ENCODE results near the gene DCTN5. TPM values are rescaled to one million over a fixed set of nuclear protein-coding genes. Genes with fewer than 3 reads are reported as not detected.
"Not testable (repeated sequence)": the region's sequence is repeated elsewhere in the genome, so short reads cannot be mapped to it uniquely, and the experiment has no call there.

DCTN5 gene
- total and polyA plus RNA-seq, 2 of the 13 experiments (the other 11 are each of a cell fraction or from before 2014, with no cell fraction given) = 105 to 207 TPM

DNA sequence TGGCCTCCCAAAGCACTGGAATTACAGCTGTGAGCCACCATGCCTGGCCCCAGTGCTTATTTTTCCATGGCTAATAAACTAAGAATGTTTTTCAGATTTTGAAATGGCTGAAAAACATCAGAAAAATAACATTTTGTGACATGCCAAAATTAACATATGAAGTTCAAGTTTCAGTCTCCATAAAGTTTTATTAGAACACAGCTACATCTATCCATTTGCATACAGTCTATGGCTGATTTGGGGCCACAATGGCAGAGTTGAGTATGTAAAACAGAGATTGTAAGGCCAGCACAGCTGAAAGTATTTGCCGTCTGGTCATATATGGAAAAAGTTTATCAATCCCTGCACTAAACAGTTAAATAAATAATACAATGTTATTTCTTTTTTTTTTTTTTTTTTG, 31.3 kb upstream of the DCTN5 start (continued):
- TF ChIP-seq, protein P1, sequence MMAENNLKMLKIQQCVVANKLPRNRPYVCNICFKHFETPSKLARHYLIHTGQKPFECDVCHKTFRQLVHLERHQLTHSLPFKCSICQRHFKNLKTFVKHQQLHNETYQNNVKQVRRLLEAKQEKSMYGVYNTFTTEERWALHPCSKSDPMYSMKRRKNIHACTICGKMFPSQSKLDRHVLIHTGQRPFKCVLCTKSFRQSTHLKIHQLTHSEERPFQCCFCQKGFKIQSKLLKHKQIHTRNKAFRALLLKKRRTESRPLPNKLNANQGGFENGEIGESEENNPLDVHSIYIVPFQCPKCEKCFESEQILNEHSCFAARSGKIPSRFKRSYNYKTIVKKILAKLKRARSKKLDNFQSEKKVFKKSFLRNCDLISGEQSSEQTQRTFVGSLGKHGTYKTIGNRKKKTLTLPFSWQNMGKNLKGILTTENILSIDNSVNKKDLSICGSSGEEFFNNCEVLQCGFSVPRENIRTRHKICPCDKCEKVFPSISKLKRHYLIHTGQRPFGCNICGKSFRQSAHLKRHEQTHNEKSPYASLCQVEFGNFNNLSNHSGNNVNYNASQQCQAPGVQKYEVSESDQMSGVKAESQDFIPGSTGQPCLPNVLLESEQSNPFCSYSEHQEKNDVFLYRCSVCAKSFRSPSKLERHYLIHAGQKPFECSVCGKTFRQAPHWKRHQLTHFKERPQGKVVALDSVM (CRISPR knock-in tag; IDR thresholded peaks at IDR 0.05) = 0 out of 2 replicates have a peak, but pooled peaks have one; percentile 1

DNA sequence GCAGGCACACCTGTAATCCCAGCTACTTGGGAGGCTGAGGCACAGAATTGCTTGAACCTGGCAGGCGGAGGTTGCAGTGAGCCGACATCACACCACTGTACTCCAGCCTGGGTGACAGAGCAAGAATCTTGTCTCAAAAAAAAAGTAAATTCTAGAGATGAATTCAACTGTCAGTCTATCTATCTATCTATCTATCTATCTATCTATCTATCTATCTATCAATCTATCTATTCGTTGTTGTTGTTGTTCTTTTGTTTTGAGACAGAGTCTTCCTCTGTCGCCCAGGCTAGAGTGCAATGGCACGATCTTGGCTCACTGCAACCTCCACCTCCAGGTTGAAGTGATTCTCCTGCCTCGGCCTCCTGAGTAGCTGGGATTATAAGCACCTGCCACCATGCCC, 30.4 kb upstream of the DCTN5 start:
- CTCF ChIA-PET (ENCODE audit: low intra/inter-chr PET ratio, low total read pairs); H3K79me2 ChIP-seq (ENCODE audit: insufficient read depth, low read length); H3K4me2 ChIP-seq (ENCODE audit: low read depth, low read length); H3K4me3 ChIP-seq (replicated peaks in 1 of 3; ENCODE audit: insufficient read depth in 1 of 3, low read depth in 2 of 3, low read length in 3 of 3); H4K20me1 ChIP-seq (ENCODE audit: insufficient read depth, low read length); intact Hi-C loops (cut with micrococcal nuclease; ENCODE audit: unreplicated experiment); H2AFZ ChIP-seq (ENCODE audit: low read length); in situ Hi-C loops (cut with HindIII; ENCODE audit: extremely low pct_ligation_motif_present, low pct_unique_long_range_greater_than_20kb); H3K27me3 ChIP-seq (ENCODE audit: control insufficient read depth in 1 of 2, insufficient read depth in 2 of 2, low read length in 2 of 2); ATAC-seq; H3K9ac ChIP-seq (ENCODE audit: insufficient read depth, low read depth, low read length); BruUV-seq (replicated peaks); FAIRE-seq; H3K9me3 ChIP-seq (ENCODE audit: low read length); POLR2A ChIA-PET; H3K27ac ChIP-seq (ENCODE audit: extremely low read length, insufficient read depth, low read length); DNase-seq (ENCODE audit: low spot score); H3K4me1 ChIP-seq (ENCODE audit: insufficient read depth, low read length): not testable (repeated sequence)
- H3K36me3 ChIP-seq (replicated peaks in 1 of 2; ENCODE audit: control insufficient read depth in 1 of 2, insufficient read depth in 2 of 2, low read length in 2 of 2) = peaks cover 15 to 54% of the 10 kb centered on the region in 2 experiments
- WGBS (ENCODE audit: low lambda C conversion rate) = 97% methylated on average over 6 of the region's 6 CpGs

DNA sequence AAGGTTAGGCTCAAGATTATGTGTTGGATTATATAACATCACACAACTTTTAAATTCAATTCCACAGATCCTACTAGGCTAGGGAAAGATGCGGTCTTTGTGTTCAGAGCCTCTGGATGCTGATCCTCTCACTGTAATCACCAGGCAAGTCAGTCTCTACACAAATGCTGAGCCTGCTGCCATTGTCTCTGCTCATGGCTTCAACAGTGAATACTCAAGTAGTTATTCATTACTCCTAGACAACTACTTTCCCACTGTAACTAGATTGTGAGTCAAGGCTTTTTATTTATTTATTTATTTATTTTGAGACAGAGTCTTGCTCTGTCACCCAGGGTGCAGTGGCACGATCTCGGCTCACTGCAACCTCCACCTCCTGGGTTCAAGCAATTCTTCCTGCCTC, 29.3 kb upstream of the DCTN5 start:
- Histone ChIP-seq H2AFZ (ENCODE audit: low read length) (no peak overlapping the region), H3K9me3 (ENCODE audit: low read length) (no peaks in the 10 kb centered on the region), H3K4me2 (ENCODE audit: low read depth, low read length) (no peak overlapping the region), H3K27ac (ENCODE audit: extremely low read length, insufficient read depth, low read length) (no peak overlapping the region), H3K4me1 (ENCODE audit: insufficient read depth, low read length) (no peaks in the 10 kb centered on the region), H3K9ac (ENCODE audit: insufficient read depth, low read depth, low read length) (no peak overlapping the region), H4K20me1 (ENCODE audit: insufficient read depth, low read length) (no peaks in the 10 kb centered on the region), H3K4me3 (replicated peaks in 1 of 3; ENCODE audit: insufficient read depth in 1 of 3, low read depth in 2 of 3, low read length in 3 of 3) (no peak overlapping the region), H3K79me2 (ENCODE audit: insufficient read depth, low read length) (no peaks in the 10 kb centered on the region), H3K36me3 (replicated peaks in 1 of 2; ENCODE audit: control insufficient read depth in 1 of 2, insufficient read depth in 2 of 2, low read length in 2 of 2) (peaks cover 15 to 58% of the 10 kb centered on the region in 2 experiments), H3K27me3 (ENCODE audit: control insufficient read depth in 1 of 2, insufficient read depth in 2 of 2, low read length in 2 of 2) (no peaks in the 10 kb centered on the region)
- ChIA-PET CTCF (ENCODE audit: low intra/inter-chr PET ratio, low total read pairs) (no interaction called here), POLR2A (no interaction called here)
- no TSS peak for BruUV-seq (replicated peaks)
- DNase-seq (ENCODE audit: low spot score) = no peak
- FAIRE-seq = no peak
- in situ Hi-C loops (cut with HindIII; ENCODE audit: extremely low pct_ligation_motif_present, low pct_unique_long_range_greater_than_20kb) = no loop called here
- 98% methylated on average over 3 of the region's 3 CpGs for WGBS (ENCODE audit: low lambda C conversion rate)
- no peak for ATAC-seq
- intact Hi-C loops (cut with micrococcal nuclease; ENCODE audit: unreplicated experiment) = no loop called here
- TF ChIP-seq ZNF33B (CRISPR knock-in tag; IDR thresholded peaks at IDR 0.05) = no peak
- TF ChIP-seq ISL2 (CRISPR knock-in tag; IDR thresholded peaks at IDR 0.05) = no peak
- no peak for TF ChIP-seq SMAD3 (CRISPR knock-in tag; IDR thresholded peaks at IDR 0.05)
- TF ChIP-seq ZSCAN21 (CRISPR knock-in tag; IDR thresholded peaks at IDR 0.05; ENCODE audit: borderline replicate concordance) = no peak
- TF ChIP-seq TOPORS (CRISPR knock-in tag; IDR thresholded peaks at IDR 0.05) = no peak
- TF ChIP-seq ZBTB8A (CRISPR knock-in tag; IDR thresholded peaks at IDR 0.05; ENCODE audit: borderline replicate concordance, low read depth) = no peak
- TF ChIP-seq, protein P2, sequence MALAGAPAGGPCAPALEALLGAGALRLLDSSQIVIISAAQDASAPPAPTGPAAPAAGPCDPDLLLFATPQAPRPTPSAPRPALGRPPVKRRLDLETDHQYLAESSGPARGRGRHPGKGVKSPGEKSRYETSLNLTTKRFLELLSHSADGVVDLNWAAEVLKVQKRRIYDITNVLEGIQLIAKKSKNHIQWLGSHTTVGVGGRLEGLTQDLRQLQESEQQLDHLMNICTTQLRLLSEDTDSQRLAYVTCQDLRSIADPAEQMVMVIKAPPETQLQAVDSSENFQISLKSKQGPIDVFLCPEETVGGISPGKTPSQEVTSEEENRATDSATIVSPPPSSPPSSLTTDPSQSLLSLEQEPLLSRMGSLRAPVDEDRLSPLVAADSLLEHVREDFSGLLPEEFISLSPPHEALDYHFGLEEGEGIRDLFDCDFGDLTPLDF (CRISPR knock-in tag; IDR thresholded peaks at IDR 0.05) = no peak
- no peak for TF ChIP-seq ZBTB1 (CRISPR knock-in tag; IDR thresholded peaks at IDR 0.05; ENCODE audit: borderline replicate concordance)
- TF ChIP-seq, protein P3, sequence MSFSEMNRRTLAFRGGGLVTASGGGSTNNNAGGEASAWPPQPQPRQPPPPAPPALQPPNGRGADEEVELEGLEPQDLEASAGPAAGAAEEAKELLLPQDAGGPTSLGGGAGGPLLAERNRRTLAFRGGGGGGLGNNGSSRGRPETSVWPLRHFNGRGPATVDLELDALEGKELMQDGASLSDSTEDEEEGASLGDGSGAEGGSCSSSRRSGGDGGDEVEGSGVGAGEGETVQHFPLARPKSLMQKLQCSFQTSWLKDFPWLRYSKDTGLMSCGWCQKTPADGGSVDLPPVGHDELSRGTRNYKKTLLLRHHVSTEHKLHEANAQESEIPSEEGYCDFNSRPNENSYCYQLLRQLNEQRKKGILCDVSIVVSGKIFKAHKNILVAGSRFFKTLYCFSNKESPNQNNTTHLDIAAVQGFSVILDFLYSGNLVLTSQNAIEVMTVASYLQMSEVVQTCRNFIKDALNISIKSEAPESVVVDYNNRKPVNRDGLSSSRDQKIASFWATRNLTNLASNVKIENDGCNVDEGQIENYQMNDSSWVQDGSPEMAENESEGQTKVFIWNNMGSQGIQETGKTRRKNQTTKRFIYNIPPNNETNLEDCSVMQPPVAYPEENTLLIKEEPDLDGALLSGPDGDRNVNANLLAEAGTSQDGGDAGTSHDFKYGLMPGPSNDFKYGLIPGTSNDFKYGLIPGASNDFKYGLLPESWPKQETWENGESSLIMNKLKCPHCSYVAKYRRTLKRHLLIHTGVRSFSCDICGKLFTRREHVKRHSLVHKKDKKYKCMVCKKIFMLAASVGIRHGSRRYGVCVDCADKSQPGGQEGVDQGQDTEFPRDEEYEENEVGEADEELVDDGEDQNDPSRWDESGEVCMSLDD (CRISPR knock-in tag; IDR thresholded peaks at IDR 0.05; ENCODE audit: borderline replicate concordance) = no peak
- TF ChIP-seq POLR2G (IDR thresholded peaks at IDR 0.05; ENCODE audit: low read depth, low read length) = no peak
